NCI-H1092 (cell line): ENCODE results near the gene MRTFA.
"Not testable (repeated sequence)": the region's sequence is repeated elsewhere in the genome, so short reads cannot be mapped to it uniquely, and the experiment has no call there.

Experiments
- DNase-seq: peaks from one replicate; lab custom pipeline; 2025; lab: John Stamatoyannopoulos, UW

Gene MRTFA

GRCh38 chr22:40627612-40628011 is 8.9 kb downstream of the MRTFA start:
- DNase-seq, result no peak

GRCh38 chr22:40626851-40627250 is 9.7 kb downstream of the MRTFA start:
- DNase-seq, result no peak

DNA sequence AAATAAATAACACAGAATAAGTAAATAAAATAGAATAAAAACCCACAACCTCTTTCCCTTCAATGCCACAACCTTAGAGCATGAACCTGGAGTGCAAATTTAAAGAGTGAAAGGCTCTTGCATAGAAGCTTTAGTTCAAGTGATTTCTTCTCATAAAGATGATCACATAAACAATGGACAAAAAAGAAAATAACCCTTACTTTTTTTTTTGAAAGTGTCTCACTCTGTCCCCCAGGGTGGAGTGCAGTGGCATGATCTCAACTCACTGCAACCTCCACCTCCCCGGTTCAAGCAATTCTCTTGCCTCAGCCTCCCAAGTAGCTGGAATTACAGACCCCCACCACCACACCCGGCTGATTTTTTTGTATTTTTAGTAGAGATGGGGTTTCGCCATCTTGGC is 10.7 kb downstream of the MRTFA start:
- not testable (repeated sequence) for DNase-seq

DNA sequence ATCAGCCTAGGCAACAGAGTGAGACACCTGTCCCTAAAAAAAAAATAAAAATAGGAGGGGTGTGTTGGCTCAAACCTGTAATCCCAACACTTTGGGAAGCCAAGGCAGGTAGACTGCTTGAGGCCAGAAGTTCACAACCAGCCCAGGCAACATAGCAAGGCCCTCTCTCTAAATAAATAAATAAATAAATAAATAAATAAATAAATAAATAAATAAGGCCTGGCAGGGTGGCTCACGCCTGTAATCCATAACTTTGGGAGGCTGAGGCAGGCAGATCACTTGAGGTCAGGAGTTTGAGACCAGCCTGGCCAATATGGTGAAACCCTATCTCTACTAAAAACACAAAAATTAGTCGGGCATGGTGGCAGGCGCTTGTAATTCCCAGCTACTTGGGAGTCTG is 11.2 kb downstream of the MRTFA start:
- DNase-seq, result not testable (repeated sequence)

DNA sequence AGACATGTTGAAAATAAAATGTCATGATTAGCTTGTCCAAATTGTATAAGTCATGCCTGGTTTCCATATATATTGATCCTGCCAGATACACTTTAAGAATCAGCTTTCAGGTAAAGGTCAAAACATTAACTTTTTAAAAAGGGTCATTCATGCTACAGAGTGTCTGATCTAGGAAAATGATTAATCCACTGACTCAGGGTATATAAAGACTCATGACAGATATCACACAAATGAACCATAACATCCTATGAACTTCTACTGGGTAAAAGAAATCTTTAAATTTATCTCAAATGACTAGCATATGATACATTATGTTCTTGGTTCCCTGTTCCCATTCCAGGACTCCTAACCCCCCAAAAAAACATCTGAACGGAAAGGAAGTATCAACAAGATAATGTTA is 11.7 kb downstream of the MRTFA start:
- DNase-seq, result no peak

DNA sequence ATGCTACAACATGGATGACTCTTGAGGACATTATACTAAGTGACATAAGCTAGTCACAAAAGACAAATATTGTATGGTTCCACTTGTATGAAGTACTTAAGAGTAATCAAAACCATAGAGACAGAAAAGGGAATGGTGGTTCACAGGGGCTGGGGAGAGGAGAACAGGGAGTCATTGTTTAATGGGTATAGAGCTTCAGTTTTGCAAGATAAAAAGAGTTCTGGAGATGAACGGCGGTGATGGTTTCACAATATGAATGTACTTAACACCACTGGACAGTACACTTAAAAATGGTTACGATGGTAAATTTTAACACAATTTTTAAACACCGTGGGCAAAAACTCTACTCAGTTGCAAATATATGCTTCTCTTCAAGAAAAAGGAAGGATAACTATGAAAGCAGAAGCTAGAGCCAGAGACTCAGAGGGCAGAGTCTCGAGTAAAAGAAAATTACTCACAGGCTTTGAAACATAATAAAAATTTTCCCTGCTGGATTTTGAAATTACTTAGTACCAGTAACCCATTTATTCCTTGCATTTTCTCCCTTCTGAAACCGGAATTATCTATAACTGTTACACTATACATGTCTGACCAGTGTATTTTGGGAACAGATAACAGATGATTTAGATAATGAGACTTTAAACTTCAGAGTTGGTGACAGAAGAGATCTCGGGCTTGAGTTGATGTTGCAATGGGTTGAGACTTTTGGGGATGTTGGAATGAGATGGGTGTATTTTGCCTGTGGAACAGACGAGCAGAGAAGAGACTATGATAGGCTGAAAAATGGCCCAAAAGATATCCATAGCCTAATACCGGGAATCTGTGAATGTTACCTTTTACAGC is 15.0 kb downstream of the MRTFA start:
- no peak for DNase-seq

DNA sequence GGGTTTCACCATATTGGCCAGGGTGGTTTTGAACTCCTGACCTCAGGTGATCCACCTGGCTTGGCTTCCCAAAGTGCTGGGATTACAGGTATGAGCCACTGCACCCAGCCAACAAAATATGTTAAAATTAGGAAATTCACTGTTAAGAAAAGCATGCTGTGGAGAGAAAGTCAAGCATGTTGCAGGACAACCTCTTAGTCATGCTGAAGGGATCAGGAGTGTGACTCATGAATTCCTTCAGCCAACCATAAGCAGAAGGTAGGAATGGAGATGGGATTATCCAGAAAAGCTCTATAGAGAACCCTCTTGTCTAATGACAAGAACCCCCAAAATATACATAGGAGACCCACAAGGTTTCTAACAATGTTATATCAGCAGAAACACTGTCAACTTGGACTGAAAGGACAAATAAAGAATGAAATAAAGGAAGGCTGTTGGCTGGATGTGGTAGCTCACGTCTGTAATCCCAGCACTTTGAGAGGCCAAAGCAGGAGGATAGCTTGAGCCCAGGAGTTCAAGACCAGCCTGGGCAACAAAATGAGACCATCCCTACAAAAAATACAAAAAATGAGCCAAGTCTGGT is 16.0 kb downstream of the MRTFA start:
- no peak for DNase-seq

- DNase-seq, result no peak
Observed at GRCh38 chr22:40618400-40618799, 18.1 kb downstream of the MRTFA start.

GRCh38 chr22:40616578-40616977 is 19.9 kb downstream of the MRTFA start:
- no peak for DNase-seq

- no peak for DNase-seq
Observed at GRCh38 chr22:40613067-40613466, 23.5 kb downstream of the MRTFA start.

DNA sequence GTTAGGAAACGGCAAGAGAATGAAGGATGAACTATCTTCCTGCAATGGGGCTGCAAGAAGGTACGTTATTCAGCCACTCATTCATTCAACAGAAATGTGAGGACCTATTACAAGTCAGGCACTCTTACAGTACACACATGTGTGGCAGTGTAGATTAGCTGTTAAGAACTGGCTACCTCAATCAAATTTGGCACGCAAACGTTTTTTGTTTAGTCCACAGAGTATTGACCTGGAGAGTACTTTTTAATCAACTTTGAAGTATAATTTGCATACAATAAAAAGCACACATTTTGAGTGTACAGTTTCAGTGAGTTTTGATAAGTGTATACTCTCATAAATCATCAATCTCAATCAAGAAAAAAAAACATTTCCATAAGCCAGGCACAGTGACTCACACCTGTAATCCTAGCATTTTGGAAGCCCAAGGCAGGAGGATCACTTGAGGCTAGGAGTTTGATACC is 24.2 kb downstream of the MRTFA start:
- no peak for DNase-seq

DNA sequence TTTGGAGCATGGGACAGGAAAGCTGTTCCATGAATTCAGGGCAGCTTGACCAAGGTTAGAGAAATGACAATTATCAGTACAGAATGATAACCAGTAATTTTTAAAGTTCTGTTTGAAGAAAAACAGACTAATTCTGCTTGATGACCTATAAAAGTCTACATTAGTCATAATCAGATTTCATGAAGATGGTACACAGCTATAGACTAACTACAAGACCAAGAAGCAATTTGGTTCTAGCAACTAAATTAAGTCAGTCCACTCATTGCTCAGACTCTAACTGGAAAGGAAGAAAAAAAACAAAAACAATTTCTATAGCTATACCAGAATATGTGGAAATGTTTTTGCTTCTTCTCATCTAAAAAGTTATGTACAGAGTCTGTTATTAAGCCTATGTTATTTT is 24.9 kb downstream of the MRTFA start:
- DNase-seq, result no peak

DNA sequence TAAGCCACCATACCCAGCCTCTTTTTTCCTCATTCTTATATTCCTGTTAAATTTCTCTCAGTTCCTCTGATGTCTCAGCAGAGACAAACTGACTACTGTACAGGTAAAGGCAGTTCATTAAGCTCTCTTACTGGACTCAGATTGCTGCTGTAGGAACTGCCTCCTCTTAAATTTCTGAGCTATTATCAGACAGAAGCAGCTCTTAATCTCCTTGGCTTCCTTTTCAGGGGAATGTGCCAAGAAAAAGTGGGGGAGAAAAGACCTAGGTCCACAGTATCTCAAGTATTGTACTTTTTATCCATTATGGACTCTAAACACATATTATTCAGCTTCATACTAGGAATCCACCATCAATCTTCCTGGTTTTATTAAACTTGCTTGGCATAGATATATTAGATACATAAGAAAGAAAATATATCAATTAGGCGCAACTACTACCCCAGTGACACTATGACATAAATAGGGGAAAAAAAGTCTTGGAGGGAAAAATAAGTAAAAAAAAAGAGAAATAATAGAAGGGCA is 26.1 kb downstream of the MRTFA start:
- no peak for DNase-seq

GRCh38 chr22:40609216-40609615 is 27.3 kb downstream of the MRTFA start:
- no peak for DNase-seq

DNA sequence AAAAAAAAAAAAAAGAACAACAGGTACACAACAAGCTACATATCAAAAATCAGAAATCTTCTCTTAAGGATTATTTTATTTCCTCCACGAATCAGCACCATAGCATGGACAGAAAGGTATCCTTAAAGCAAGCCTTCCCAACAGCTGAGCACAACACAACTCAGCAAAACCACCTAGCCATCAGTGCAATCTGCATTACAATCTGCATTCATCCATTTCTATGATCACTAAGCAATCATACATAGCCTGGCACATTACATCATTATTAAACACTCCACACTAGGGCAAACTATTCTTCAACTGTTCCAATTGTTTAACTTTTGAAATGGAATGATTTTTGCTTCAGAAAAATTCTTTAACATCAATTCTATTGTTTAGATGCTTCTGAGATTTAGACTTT is 29.0 kb downstream of the MRTFA start:
- no peak for DNase-seq

- DNase-seq, result no peak
Observed at GRCh38 chr22:40606306-40606705, 30.2 kb downstream of the MRTFA start.

GRCh38 chr22:40605761-40606160 is 30.8 kb downstream of the MRTFA start:
- DNase-seq, result no peak

- no peak for DNase-seq
Observed at GRCh38 chr22:40603088-40603605, 33.4 kb downstream of the MRTFA start.

DNA sequence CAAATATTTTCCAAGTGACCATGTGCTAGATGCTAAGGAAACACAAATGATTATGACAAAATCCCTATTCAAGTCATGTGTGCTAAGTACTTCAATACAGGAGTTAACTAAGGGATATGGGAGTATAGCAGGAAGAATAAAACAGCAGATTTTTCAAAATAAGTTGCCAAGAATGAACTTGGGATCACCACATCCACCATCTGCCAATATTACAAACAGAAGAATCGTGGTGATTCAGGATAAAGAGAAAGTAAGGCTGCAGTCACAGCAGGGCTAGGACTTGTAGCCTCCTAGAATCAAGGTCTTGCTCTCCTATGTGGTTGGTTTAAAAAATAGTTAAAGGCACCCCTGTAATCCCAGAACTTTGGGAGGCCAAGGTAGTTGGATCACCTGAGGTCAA is 34.3 kb downstream of the MRTFA start:
- DNase-seq, result no peak

GRCh38 chr22:40599731-40600130 is 36.8 kb downstream of the MRTFA start:
- no peak for DNase-seq

DNA sequence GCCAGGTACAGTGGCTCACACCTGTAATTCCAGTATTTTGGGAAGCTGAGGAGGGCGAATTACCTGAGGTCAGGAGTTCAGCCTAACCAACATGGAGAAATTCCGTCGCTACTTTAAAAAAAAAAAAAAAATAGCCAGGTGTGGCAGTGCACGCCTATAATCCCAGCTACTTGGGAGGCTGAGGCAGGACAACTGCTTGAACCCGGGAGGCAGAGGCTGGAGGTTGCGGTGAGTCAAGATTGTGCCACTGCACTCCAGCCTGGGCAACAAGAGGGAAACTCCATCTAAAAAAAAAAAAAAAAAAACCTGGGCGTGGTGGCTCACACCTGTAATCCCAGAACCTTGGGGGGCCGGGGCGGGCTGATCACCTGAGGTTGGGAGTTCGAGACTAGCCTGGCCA is 37.8 kb downstream of the MRTFA start:
- DNase-seq, result not testable (repeated sequence)

- no peak for DNase-seq
Observed at GRCh38 chr22:40597526-40598430, 38.7 kb downstream of the MRTFA start.
